Breast epithelium (tissue), 3 donors: Measurements from ENCODE around the gene ZNF629.

Source experiments
- CTCF ChIP-seq, 3 donors: fragments of 450-650 bp; IDR thresholded peaks; one replicate each; pipeline ENCODE4 v1.5.1; 2016 to 2017; ENCODE audit warnings: antibody characterized with exemption in 3 of 3, mild to moderate bottlenecking in 3 of 3, moderate library complexity in 3 of 3
- POLR2A ChIP-seq: fragments of 450-650 bp; IDR thresholded peaks from one replicate; pipeline ENCODE4 v1.6.1; 2016; ENCODE audit warnings: antibody characterized with exemption, mild to moderate bottlenecking, moderate library complexity

- no peak for TF ChIP-seq CTCF (IDR thresholded peaks at IDR 0.05)
- no peak for TF ChIP-seq POLR2A
Measured at GRCh38 chr16:30783280-30784109, 3.5 kb downstream of the ZNF629 start.
